Activated T-cell treated with anti-CD3 and anti-CD28 coated beads, Interleukin-2, amount 50 U/mL, for 1 hour (primary cell): ENCODE data around the gene E2F1.

Source experiments
- DNase-seq: peaks from one replicate; pipeline ENCODE4 v3.0.0-alpha.2; 2020

E2F1 gene

GRCh38 chr20:33669873-33670640 lies 16.1 kb downstream of the E2F1 start:
- no peak for DNase-seq

DNA sequence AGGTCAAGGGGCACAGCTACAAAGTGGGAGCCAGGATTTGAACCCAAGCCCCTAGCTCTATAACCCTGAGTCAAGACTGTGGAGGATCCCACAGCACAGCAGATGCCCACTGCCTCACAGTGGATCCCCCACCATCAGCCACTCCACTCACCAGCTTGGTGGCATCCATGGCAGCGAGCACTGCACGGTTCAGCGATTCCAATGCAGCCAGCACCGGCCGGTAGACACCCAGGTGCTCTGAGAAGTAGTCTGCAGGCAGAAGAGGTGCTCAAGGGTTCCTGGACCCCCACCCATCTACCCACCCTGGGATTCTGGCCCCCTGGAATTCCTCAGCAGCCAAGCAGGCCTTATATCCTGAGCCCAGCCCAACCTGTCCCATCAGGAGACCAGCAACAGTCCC lies 17.0 kb downstream of the E2F1 start:
- DNase-seq: no peak

- DNase-seq: no peak
Measured at GRCh38 chr20:33668466-33669155, 17.6 kb downstream of the E2F1 start.

- peak; percentile 86 for DNase-seq
Measured at GRCh38 chr20:33667676-33668465, 18.3 kb downstream of the E2F1 start.

- peak; percentile 65 for DNase-seq
Measured at GRCh38 chr20:33667245-33667675, 18.9 kb downstream of the E2F1 start.

- DNase-seq: peak; percentile 82
Measured at GRCh38 chr20:33666293-33667244, 19.6 kb downstream of the E2F1 start, which contains the start of gene ACTL10. Gene ACTL10, plus strand, starts transcription at chr20:33666943. Its CDS starts 555 bp downstream, at chr20:33667498.

DNA sequence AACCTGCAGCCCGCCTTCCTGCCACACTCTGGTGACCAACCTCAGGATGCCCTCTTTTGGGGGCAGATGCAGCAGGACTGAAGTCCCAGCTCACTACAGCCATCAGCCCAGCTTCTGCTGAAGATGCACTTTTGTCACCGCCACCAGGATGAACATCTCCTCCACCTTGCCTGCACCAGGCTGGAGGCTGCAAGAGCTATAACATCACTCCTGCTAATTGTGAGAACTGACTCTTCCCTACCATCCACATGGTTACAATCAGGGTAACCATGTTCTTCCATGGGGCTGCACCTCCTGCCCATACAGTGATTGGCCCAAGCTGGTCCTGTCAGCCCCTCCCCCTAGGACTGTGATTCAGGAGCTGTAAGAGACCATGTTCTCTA lies 21.4 kb downstream of the E2F1 start:
- DNase-seq: no peak

DNA sequence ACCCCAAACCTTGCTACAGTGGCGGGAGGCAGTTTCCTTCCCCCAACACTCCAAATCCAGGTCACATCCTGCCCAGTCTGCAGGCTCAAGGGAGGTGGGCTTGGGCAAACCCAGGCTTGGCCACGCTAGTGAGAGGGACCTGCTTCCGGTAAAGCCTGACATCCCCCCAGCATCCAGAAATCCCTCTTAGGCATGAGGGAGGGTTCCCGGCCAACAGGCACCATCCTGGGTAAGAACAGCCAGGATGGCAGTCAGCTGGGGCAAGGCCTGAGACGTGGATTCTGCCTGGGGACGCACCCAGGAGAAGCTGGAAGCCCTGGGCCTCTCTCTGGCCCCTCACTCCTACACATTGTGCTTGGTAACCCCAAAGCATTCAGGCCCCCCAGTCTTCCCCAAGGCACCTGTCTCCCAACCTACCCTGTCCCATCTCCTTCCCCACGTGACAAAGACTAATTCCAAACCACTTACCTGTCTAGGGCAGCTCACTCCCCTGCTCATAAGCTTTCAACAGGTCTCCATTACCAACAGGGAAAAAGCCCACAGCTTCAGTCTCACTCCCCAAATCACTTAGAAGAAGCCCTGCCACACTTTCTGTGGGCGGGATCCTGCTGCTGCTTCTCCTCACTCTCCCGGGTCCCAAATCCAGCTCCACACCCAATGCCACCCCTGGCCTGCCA lies 22.0 kb downstream of the E2F1 start:
- DNase-seq: peak; percentile 36

DNA sequence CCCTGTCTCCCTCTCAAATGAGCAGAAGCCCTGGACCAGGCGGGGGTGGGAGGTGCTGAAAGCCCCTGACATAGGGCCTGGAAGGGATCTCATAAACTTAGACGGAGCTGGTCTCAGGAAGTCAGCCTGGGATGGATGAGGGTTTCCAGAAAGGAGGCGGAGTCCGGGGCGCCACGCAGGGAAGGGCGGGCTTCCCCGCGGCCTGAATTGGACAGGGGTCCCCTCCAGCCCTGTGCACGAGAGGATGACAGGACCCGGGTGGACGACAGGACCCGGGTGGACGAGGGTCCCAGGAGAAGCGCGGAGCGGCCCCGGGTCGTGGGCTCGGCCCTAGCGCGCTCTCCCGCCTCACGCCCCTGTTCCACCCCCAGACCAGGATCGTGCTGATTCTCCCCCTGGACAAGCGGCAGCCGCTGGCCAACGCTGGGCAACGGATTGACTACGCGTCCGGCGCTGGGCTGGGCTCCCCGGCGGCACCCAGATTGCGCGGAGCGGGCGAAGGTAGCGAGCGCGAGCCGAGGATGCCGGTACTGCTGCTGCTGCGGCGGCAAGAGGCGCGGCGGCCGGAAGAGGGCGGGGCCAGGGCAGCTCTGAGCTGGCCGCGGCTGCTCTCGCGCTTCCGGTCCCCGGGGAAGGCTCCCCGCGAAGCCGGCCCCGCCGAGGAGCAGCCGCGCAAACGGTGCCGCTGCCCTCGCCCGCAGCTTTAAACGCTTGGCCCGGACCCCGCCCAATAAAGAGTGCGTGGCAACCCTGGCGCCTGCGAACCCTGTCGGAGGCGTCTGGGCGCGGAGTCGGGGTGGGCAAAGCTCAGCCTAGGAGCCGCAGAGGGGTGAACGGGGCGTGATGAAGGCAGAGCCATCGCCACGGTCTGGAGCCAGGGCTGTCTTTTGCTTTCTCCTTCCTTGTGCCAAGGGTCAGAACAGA lies 22.8 kb downstream of the E2F1 start:
- DNase-seq: peak; percentile 82

GRCh38 chr20:33662172-33662571 lies 24.0 kb downstream of the E2F1 start, which contains the start of gene C20orf144:
Gene C20orf144, plus strand, starts transcription at chr20:33662327. Its CDS starts 19 bp downstream, at chr20:33662346.
- no peak for DNase-seq

DNA sequence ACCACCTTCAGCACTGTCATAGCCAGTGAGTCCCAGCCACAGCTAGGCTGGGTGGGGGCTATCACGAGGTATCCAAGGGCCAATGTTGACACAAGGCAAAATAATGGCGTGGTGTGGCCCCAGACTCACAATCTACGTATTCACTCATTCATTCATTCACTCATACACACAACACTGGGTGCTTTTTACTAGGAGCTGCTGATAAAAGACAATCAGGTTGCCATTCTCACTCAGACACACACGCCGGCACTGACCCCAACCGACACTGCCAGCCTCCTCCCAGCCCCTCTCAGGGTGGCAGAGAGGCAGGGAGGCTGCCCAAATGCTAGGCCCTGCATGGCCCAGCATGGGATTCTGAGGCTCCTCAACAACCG lies 25.5 kb downstream of the E2F1 start:
- DNase-seq: no peak

- no peak for DNase-seq
Measured at GRCh38 chr20:33660035-33660684, 26.0 kb downstream of the E2F1 start.

DNA sequence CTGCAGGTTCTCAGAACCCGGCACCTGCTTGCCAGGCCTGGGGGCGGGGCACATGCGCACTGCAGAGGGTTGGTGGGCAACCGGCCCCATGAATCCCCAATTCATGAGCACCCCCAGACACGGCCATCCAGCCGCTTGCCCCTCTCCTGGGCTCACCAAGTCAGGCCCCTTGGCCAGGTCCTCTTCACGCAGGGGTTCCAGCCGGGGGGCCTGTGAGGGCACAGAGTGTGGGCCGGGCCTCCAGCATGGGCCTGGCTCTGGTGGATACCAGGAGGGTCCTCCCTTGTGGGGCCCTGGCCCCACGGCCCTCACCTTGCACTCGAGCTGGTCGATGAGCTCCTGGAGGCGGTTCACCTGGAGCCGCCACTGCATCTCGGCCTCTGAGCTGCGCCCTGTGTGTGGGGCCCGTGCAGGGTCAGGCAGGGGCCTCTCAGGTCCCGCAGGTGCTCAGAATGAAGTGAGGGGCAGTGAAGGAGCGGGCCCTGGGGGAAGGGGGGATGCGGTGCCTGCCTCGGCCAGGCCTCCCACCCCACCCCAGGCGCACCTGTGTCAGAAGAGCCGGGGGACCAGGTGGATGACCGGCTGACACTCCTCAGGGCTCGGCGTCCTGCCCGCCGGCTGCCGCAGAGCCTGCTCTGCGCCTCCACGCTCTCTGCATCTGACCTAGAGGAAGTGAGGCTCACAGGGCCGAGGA lies 26.7 kb downstream of the E2F1 start:
- DNase-seq: no peak

DNA sequence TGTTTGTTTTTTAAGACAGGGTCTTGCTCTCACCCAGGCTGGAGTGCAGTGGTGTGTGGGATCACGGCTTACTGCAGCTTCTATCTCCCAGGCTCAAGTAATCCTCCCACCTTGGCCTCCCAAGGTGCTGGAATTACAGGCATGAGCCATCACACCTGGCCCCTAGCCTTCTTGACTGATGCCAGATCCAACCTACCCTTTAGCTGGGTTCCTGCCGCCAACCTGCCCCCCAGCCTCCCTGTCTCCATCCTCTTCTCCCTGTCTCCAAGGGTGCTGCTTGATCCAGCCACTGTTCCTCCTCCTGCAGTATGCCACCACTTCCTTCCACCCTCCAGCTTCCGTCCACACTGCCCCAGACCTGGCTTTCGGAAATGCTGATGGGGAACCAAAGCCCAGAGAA lies 27.3 kb downstream of the E2F1 start:
- DNase-seq: no peak

GRCh38 chr20:33658510-33658909 lies 27.7 kb downstream of the E2F1 start:
- no peak for DNase-seq

GRCh38 chr20:33657704-33658095 lies 28.5 kb downstream of the E2F1 start:
- no peak for DNase-seq

- peak; percentile 11 for DNase-seq
Measured at GRCh38 chr20:33656783-33657703, 29.1 kb downstream of the E2F1 start.
